Midbrain (tissue), 1 donor: ENCODE data around the gene COL15A1.

Source experiments
- DNase-seq: peaks from one replicate; lab custom pipeline; 2025; lab: John Stamatoyannopoulos, UW

The COL15A1 gene

GRCh38 chr9:99108131-99108530 lies 164.4 kb downstream of the COL15A1 start:
- no peak for DNase-seq

GRCh38 chr9:99109522-99109921 lies 165.8 kb downstream of the COL15A1 start:
- DNase-seq: peak; percentile 22

- no peak for DNase-seq
These were observed 169.2 kb downstream of the COL15A1 start for GRCh38 chr9:99112750-99113413.

- no peak for DNase-seq
These were observed 169.8 kb downstream of the COL15A1 start for GRCh38 chr9:99113414-99114048.

GRCh38 chr9:99114049-99114440 lies 170.3 kb downstream of the COL15A1 start:
- DNase-seq: no peak

GRCh38 chr9:99114846-99115500 lies 171.3 kb downstream of the COL15A1 start:
- no peak for DNase-seq

- no peak for DNase-seq
These were observed 172.3 kb downstream of the COL15A1 start for GRCh38 chr9:99116003-99116411.

- DNase-seq: no peak
These were observed 175.2 kb downstream of the COL15A1 start for GRCh38 chr9:99118782-99119466.

GRCh38 chr9:99119976-99120655 lies 176.4 kb downstream of the COL15A1 start:
- DNase-seq: no peak
